Mucosa of gallbladder (tissue), 1 donor: ENCODE data around the gene AAK1. TPM values are rescaled to one million over a fixed set of nuclear protein-coding genes. Genes with fewer than 3 reads are reported as not detected.
A peak's percentile ranks its signal among the peaks of the same experiment; 100 is the strongest.
"Not testable (repeated sequence)": the region's sequence is repeated elsewhere in the genome, so short reads cannot be mapped to it uniquely, and the experiment has no call there.

Experiments used
- DNase-seq: peaks from one replicate; pipeline ENCODE4 v3.0.0-alpha.2; 2020; ENCODE audit warnings: low spot score
- total RNA-seq: library from RNA; stranded (reverse); gene quantifications from one replicate; pipeline ENCODE4 v1.2.1, GENCODE V29; 2021
- donor health status: DM: no; HTN: no; CAD: no.

AAK1 gene
- total RNA-seq, 1 donor from 2014 or later = 83.4 TPM

DNA sequence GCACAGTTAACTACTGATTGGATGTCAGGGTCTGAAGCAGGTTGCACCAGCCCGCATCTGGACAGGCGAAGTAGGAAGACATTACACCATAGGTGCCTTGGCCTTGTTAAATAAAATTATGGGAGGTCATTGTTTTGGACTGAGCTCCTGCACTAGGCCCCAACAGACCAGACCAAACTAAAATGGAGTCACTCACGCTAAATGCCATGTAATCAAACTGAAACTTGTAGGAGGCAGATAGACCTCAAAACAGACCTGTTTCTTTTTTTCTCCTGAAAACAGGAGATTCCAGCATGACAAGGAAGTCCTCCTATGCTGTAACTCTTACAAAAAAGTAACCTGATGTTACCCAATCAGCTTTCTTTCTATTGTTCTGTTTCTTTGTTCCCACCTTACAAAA is 190.9 kb downstream of the AAK1 start:
- DNase-seq = no peak

DNA sequence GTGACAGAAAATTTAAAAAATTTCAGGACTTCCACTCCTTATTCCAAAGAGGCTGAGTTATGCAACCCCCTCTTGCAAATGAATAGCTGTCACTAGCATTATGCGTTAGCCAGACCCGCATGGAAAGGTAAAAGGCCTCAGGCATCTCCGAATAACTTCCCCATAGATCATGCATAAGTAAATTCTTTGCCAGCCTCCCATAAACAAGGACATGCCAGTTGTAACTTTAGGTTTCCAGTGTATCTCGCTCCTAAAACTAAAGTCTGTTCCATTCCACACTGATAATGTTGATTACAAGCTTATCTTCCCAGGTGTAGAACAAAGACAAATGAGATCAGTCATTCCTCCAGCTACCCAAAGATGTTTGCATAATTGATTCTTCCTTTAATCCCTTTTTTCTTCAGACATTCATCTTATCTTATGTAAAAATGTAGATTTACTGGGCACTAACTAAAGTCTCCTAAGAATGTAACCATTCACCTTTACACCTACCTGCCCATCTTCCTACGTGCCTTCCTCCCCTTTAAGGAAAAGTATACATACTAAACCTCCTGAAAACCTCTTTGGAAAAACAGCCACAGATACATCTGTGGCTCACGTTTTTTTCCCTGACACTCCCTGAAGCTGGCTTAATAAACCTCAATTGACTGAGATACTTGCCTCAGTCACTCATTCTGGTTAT is 192.7 kb downstream of the AAK1 start:
- no peak for DNase-seq

DNA sequence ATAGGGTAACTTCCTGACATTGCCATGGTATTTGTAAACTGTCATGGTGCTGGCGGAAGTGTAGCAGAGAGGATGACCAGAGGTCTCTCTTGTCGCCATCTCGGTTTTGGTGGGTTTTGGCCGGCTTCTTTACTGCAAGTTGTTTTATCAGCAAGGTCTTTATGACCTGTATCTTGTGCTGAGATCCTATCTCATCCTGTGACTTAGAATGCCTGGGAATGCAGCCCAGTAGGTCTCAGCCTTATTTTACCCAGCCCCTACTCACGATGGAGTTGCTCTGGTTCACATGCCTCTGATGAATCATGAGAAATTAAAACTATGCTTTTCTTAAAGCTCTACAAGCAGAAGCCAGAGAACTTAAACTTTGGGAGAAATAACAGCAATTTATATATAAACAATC is 193.6 kb downstream of the AAK1 start:
- no peak for DNase-seq

DNA sequence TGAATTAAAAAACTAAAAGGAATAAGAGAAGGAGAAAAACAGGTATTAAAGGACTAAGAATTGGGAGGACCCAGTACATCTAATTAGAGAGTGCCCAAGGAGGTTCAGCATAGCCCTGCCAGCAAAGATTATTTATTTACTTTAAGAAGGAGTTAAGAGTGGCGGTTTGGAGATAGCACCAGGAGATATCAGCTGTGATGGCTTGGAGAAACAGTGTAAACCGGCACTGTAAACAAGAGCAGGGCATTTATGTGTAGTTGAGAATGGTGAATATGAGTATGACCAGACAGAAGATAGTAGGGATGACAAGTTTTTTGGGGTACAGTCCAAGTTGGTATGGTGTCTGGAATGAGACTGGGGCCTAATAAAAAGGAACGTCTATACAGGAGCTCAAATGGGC is 199.9 kb downstream of the AAK1 start:
- not testable (repeated sequence) for DNase-seq

DNA sequence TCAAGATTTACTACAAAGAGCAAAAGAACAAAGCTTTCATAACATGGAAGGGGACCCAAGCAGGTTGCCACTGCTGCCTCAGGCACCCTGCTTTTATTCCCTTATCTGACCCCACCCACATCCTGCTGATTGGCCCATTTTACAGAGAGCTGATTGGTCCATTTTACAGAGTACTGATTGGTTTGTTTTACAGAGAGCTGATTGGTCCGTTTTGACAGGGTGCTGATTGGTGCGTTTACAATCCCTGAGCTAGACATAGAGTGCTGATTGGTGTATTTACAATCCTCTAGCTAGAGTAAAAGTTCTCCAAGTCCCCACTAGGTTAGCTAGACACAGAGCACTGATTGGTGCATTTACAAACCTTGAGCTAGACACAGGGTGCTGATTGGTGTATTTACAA is 204.0 kb downstream of the AAK1 start:
- DNase-seq = not testable (repeated sequence)

DNA sequence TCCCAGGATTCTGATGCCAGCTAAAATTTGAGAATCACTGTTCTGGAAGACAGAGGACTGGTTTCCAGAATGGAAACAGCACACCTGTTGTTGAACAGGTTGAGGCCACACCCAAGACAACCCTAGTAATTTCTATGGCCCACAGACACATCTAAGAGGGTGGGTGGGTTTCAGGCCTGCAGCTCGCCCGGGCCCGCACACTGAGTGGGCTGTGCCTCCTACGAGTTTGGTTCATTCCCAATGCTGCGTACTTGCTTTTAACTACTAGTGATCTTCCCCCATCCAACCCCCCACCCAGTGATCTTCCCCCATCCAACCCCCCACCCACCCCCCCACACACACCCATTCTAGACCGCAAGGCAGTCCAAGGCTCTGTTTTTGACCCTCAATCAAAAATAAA is 205.0 kb downstream of the AAK1 start:
- no peak for DNase-seq

DNA sequence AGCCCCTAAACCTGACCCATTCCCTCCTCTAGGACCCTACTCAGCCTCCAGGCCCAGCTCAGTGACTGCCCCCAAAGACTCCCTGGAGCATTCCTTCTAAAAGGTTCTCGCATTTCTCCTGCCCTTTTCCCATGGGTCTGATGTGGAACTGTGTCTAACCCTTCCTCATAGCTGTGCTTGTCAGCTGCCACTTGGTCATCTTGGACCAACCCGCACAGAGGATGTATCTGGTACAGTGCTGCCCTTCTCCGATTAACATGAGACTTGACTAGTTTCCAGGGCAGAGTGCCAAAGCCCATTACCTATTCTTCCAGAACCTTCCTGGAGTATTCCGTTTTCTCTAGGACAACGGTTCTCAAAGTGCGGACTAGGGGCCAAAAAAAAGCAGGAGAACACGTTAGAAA is 205.8 kb downstream of the AAK1 start:
- DNase-seq = peak; percentile 57

DNA sequence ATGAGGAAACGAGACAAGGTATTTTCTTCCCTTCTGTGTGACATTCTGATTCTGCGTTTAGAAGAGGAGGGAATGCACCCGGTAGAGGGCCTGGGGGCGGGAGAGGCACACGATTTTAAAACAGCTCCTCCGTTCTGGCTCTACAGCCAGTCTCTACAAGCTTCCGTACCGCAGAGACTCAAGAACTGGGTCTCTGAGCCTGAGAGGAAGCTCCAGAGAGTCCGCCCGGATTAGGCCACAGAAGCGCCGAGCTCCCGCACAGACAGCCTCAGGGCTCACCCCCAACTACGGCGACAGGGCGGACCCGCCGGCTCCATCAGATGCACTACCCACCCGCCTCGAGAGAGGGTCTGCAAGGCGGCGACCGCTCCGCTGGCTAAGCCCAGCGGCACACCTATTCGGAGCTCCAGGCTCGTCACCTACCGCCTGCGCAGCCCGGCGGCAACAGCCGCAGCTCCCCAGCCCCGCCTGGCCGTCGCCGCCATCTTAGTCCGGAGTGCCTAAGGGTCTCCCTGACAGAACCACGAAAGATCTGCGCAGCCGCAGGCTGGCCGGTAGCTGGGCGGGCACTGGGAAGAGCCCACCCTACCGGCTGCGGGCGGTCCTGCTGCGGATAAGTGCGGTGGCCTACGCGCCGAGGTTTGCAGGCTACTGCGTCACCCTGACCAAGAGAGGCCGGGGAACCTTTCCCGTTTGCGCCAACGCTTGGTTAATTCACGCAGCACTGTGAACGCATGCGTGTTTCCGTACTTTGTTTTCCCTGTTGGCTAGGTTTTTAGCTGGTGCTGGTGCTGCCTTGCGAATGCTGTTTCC is 206.4 kb downstream of the AAK1 start, which contains the start of gene NFU1:
Gene NFU1 (minus strand): TSS at position 498 of the 813 bp plus-strand sequence. CDS start 13 bp downstream, at position 485.
- peak; percentile 92 for DNase-seq

DNA sequence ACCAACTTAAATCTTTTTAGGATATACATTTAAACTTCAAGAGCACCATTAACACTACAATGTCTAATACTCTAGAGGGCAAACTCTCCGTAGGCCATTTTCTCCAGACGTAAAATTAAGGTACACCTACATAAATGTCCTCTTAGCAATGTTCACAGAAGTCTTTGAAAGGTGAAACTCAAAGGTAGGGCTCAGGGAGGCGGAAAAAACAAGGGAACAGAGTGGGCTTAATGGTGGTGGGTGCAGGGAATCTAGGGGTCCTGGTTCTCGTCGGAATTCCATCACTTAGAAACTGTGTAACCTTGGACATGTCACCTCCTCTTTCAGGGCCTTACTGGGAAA is 207.0 kb downstream of the AAK1 start:
- no peak for DNase-seq

DNA sequence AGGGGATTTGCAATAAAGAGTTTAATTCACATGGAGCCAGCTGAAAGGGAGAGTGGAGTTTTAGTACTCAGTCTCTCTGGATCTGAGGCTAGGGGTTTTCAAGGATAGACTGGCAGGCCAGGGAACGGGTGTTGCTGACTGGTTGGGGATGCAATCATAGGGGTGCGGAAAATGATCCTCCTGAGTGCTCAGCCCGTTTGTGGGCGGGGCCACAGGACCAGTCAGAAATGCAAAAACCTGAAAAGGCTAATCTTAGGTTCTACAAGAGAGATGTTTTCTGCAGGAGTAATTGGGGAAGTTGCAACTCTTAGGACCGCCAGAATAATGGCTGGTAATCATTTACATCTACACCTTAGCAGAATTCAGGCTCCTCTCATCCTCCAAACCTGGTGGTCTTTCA is 208.8 kb downstream of the AAK1 start:
- no peak for DNase-seq

DNA sequence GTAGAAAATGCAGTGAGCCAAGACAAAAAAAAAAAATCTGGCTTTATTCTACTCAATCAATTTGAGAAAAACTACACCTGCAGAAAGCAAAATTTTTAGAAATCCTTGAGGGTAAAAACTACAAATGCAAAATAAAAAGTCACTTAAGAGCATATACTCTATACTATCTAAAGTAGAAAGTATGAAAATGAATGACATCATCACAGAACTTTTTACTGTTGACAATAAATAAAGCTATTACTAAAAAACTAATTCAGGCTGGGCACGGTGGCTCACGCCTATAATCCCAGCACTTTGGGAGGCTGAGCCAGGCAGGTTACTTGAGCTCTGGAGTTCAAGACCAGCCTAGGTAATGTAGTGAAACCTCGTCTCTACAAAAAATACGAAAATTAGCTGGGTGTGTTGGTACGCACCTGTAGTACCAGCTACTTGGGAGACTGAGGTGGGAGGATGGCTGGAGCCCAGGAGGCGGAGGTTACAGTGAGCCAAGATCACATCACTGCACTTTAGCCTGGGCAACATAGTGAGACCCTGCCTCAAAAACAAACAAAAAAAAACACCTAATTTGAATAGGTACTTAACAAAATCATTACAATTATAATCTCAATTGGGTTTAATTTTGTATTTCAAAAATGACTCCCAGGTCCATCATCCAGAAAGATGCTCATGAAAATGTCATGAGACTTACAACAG is 213.9 kb downstream of the AAK1 start:
- DNase-seq = no peak

DNA sequence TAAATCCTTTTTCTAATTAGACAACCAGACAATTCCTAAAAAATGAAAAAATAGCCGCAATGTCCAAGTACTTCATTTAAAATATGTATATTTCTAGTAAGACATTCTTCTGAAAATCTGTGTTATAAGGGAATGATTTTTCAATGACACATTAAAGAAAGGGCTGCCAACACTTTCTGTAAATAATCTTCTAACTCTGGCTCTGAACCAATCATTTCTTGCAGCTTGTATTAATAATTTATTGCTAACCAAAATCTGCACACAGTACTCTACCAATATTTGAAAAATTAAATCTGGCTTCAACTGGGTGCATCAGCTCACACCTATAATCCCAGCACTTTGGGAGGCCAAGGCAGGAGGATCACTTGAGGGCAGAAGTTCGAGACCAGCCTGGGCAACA is 214.6 kb downstream of the AAK1 start:
- DNase-seq = no peak

DNA sequence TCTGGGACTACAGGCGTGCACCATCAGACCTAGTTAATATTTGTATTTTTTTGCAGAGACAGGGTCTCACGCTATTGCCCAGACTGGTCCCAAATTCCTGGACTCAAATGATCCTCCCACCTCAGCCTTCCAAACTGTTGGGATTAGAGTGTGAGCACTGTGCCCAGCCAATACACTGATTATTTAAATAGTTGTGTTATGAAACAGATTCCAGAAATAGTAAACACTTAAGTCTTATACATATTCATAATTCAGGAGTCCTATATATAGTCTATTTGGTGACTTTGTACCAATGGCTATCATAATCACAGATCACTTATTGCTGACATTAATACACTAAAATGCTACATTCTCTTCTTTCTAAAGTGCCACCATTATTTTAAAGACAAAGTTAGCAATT is 219.1 kb downstream of the AAK1 start:
- DNase-seq = no peak

DNA sequence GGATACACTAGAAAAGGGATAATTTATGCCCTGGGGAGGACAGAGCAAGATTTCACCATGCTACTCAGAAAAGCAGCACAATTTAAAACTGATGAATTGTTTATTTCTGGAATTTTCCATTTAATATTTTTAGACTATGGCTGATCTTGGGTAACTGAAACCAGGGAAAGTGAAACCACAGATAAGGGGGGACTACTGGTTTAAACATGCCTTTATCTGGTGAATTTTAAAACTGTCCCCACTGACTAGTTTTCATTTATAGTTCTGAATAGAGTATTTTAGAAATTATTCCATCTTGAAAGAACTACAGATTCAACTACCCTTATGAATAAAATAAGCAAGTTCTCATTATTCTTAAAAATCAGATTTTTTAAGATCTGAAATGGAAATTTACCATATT is 221.3 kb downstream of the AAK1 start:
- no peak for DNase-seq

DNA sequence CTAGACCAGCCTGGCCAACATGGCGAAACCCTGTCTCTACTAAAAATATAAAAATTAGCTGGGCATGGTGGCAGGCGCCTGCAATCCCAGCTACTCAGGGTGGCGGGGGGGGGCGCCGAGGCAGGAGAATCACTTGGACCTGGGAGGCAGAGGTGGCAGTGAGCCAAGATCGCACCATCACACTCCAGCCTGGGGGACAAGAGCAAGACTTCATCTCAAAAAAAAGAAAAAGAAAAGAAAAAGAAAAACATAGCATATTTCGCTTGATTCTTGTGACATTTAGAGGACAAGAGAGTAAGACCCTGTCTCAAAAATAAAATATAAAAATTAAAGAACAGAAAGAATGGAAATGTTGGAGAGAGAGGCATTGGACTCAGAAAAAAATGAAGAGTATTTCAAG is 224.4 kb downstream of the AAK1 start:
- not testable (repeated sequence) for DNase-seq

DNA sequence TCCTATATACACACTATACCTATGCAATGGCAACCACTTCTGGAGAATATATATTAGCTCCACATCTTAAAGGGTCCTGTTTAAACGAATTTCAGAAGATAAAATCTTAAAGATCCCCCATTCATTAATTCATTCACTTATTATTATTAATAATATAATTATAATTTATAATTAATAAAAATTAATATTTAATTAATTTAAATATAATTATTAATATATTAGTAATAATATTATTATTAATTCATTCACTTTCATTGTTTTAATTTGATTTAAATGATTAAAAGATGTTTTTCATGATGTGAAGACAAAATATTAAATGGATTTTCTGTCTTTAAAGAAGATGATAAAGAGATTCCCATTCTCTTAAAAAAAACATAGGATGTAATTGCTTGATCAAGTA is 227.4 kb downstream of the AAK1 start:
- DNase-seq = no peak

Other genes starting within 250 kb of the AAK1 start
- gene NFU1, start 206.3 kb downstream of the AAK1 start, total RNA-seq = 37.6 TPM
- gene ANXA4, start 98.4 kb upstream of the AAK1 start, total RNA-seq = 2,875 TPM
- 29.0 TPM for gene GMCL1, start 185.9 kb upstream of the AAK1 start, total RNA-seq